ENCODE data around the gene GPBP1L1.
"Not testable (repeated sequence)": the region's sequence is repeated elsewhere in the genome, so short reads cannot be mapped to it uniquely, and the experiment has no call there.

Gene GPBP1L1

DNA sequence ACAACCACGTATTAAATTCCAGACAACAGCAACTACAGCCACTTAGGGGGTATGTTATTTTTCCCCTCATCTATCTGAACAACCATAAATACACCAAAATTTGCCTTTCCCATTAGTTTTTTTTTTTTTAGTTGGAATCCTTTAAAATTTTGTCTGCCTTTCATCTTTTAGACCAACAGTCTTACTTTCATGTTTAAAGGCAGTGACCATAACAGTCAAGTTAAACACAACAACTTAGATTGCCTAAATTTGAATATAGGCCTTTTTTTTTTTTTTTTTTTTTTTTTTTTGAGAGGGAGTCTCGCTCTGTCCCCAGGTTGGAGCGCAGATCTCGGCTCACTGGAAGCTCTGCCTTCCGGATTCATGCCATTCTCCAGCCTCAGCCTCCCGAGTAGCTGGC, 3.4 kb downstream of the GPBP1L1 start:
- DNase-seq (ENCODE audit: low read depth in 3 of 3), result no peak

DNA sequence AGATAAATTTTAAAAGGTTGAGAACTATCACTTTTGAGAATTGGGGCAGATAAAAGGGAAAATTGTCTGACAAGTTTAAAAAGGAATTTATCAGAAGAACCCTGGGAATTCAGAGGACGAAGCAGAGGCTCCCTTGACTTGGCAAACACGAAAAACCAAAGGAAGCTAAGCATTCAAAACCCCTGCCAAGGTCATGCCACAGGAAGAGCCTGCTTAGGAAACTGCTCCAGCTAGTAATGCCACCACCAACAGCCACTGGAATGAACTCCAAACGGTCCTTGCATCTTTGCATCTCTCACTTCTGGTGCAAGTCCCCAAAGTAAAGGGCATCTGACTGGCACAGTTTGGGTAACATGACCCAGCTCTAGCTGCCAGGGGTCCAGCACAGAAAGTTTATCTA, 7.2 kb downstream of the GPBP1L1 start:
- no peak for DNase-seq (ENCODE audit: low read depth in 3 of 3)

DNA sequence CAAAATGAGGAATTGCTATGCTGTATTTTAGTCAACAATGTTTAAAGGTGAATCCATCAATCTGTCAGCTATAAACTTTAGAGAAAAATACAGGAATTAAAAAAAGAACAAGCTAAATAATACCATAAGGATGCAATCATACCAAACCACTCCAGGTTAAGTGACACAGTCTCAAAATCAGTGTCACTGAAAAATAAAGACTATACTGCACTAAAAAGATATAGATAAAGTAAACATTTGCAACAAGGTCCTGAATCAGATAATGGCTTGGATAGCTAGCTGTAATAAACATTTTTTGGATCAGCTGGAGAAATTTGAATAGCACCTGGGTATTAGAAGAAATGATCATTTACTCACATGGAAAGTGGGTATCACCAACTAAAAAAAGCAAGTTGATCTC, 7.8 kb downstream of the GPBP1L1 start:
- DNase-seq (ENCODE audit: low read depth in 3 of 3), result no peak

DNA sequence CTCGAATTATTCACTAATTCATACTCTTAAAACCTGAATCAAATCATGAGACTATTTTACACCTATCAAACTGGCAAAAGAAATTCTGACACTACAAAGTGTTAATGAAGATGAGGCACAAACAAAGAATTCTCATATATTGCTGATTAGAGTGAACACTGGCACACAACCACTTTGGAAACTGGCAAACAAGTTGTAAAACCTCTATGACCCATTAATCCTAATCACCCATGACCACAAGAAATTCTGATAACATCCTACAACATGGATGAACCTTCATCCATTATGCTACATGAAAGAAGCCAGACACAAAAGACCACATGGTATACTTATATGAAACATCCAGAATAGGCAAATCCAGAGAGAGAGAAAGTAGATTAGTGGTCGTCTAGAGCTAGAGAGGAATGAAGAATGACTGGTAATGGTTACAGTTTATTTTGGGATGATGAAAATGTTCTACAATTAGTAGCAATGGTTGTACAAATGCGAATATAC, 8.5 kb downstream of the GPBP1L1 start:
- DNase-seq (ENCODE audit: low read depth in 3 of 3), result no peak

DNA sequence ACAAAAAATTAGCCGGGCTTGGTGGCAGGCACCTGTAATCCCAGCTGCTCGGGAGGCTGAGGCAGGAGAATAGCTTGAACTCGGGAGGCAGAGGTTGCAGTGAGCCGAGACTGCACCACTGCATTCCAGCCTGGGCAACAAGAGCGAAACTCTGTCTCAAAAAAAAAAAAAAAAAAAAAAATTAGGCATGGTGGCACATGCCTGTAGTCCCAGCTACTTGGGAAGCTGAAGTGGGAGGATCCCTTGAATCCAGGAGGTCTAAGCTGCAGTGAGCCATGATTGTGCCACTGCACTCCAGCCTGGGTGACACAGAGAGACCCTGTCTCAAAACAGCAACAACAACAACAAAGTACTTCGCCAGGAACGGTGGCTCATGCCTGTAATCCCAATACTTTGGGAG, 9.8 kb downstream of the GPBP1L1 start:
- not testable (repeated sequence) for DNase-seq (ENCODE audit: low read depth in 3 of 3)

DNA sequence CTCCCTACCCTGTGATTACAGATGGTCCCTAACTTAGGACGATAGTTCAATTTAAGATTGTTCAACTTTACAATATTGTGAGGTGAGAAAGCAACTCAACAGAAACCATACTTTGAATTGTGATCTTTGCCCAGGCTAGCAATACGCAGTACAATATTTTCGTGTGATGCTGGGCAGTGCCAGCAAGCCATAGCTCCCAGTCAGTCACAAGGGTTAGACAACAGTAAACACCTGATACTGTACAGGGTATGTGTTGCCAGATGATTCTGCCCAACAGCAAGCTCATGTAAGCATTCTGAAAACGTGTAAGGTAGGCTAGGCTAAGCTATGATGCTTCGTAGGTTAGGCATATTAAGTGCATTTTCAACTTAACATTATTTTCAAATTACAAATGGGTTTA, 11.9 kb downstream of the GPBP1L1 start:
- no peak for DNase-seq (ENCODE audit: low read depth in 3 of 3)

DNA sequence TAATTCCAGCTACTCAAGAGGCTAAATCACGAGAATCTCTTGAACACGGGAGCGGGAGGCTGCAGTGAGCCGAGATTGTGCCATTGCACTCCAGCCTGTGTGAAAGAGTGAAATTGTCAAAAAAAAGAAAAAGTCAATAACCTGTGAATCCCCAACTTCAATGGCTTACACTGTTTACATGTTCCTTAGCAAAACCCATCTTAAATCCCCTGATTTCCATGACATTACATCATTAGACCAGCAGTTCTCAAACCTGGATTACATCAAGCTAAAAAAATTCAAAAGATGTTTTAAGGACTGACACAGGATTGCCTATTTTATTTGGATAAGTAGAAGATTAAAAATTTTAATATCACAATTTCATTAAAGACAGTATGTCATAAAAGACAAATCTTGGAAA, 12.4 kb downstream of the GPBP1L1 start:
- no peak for DNase-seq (ENCODE audit: low read depth in 3 of 3)

DNA sequence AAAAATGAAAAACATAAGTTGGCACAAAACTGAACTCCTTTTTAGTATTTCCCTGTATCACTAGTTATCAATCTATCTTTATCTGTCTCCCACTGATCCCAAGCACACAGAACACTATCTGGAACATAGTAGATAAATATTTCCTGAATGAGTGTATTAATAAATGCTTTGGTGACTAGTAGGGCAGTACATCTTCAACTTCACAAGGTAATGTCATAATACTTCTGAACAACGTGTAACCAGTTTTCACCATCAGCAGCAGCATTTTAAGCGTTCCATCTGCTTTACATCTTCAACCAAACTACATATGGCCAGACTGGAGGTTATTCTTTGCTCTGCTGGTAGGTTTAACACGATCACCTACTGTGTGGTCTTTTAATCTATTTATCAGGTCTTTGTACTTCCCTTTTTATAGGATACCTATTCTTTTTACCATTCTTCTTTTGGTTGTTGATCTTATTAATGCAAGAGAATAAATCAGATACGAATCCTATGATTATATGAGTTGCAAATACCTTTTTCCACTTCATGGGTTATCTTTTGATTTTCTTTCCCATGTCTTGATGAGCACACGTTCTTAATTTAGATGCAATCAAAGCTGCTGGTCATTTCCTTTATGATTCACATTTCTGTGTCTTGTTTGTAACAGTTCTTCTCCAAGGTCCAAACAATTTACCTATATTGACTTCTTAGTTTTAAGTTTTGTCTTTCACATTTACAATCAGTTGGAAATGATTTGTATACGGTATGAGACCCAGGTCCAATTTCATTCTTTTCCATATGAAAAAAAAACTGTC, 16.3 kb downstream of the GPBP1L1 start:
- no peak for DNase-seq (ENCODE audit: low read depth in 3 of 3)

DNA sequence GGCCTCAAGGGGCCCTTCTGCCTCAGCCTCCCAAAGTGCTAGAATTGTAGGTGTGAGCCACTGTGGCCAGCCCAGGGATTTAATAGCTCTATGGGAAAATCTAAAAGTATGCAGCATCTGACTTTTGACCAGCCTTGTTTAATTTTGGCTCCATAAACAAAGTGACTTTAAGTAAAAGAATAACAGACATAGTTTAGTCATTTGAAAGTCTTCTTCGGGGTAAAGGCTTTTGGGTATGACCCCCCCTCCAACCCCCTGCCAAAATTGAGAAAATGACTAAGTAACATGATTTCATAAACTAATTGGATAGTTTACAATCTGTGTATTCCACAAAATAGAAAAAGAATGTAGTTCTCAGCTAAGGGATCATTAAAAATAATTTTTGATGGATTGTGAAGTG, 17.0 kb downstream of the GPBP1L1 start:
- DNase-seq (ENCODE audit: low read depth in 3 of 3), result no peak

DNA sequence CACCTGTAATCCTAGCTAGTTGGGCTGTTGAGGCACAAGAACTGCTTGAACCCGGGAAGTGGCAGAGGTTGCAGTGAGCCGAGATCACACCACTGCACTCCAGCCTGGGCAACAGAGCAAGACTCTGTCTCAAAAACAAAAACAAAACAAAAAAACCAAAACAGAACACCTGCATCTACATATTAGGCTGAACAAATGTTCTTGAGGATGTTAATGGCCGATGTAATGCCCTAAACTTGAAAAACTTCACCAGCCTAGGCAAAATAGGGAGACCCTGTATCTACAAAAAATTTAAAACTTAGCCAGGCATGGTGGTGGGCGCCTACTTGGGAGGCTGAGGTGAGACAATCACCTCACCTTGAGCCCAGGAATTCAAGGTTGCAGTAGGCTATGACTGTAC, 17.8 kb downstream of the GPBP1L1 start:
- DNase-seq (ENCODE audit: low read depth in 3 of 3), result no peak

DNA sequence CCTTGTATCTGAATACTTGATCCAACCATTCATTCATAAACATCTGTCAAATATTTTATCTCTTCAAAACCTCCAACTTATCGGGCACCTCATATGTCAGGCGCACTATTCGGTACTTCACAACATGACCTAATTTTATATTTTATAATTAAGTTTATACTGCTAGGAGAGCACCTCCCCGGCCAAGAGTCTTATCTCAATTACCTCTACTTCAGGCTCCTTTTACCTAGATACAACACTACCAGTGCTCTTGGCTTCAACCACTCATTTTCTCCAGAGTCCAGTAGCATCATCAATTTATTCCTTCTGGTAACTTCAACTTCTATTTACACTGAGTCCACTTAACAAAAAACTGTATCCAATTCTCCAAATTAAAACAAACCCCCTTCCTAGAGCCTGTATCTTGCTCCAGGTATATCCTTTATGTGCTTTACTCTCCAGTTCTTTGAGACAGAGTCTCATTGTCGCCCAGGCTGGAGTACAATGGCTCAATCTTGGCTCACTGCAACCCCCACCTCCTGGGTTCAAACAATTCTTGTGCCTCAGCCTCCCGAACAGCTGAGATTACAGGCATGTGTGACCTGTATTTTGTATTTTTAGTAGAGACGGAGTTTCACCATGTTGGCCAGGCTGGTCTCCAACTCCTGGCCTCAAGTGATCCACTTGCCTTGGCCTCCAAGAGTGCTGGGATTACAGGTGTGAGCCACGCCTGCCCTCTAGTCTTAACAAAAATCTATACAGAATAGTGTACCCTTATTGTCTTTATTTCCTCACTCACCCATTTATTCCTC, 18.8 kb downstream of the GPBP1L1 start:
- DNase-seq (ENCODE audit: low read depth in 3 of 3), result no peak

DNA sequence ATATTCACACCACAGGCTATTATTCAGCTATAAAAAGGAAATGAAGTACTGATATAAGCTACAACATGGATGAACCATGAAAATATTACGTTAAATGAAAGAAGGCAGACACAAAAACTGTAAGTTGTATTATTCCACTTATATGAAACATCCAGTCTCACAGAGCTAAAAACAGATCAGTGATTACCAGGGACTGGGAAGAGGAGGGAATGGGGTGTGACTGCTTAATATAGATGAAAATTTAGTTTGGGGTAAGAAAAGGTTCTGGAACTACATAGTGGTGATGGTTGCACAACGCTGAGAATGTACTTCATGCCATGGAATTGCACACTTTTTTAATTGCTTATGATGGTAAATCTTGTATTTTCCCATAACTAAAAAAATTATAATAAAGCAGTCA, 19.5 kb downstream of the GPBP1L1 start:
- no peak for DNase-seq (ENCODE audit: low read depth in 3 of 3)

DNA sequence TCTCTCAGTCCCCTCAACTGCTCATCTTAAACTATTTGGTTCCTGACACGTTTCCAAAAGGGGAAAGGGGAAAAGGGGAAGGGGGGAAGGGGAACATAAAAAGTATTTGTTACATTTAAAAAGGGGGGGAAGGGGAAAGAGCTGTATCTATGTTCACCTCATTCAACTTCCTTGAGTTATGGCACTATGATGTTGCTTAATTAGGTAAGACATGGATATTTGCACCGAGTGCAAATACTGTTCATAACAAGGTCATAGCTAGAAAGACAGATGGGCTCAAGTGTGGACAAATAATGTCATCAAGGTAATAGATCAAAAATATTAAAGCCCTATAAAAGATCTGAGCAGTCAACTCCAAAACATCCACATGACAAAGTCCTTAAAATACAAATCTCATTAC, 26.0 kb downstream of the GPBP1L1 start:
- no peak for DNase-seq (ENCODE audit: low read depth in 3 of 3)

DNA sequence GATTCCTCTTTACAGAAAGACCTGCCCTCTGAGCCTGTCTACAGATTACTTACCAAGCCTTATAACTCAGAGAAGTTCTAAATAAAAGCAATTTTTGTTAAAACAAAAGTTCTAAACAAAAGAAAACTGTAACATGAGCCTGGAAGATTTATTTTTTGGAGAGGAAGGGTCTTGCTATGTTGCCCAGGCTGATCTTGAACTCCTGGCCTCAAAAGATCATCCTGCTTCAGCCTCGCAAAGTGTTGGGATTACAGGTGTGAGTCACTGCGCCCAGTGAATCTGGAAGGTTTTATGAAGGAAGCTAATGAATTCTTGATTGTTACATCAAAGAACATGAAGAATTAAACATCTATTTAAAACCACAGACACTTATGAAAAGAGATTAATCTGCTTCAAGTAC, 27.1 kb downstream of the GPBP1L1 start:
- DNase-seq (ENCODE audit: low read depth in 3 of 3), result no peak

DNA sequence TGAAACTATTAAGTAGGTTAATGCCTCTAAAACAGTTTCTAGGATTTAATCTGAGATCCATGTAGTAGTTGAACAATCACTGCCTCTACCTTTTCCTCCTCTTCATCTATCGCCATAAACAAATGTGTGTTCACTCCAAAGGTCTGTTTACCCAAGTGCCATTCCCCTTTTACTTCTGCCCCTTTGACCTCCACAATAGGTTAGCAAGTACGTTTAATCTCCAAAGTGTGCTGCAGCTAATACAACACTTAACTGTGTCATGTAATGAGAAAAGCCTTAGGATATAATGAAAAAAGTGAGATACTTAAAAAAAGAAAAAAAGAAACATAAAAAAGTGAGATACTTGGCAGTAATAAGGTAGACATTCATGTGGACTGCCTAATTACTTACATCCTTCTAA, 28.2 kb downstream of the GPBP1L1 start:
- DNase-seq (ENCODE audit: low read depth in 3 of 3), result no peak

DNA sequence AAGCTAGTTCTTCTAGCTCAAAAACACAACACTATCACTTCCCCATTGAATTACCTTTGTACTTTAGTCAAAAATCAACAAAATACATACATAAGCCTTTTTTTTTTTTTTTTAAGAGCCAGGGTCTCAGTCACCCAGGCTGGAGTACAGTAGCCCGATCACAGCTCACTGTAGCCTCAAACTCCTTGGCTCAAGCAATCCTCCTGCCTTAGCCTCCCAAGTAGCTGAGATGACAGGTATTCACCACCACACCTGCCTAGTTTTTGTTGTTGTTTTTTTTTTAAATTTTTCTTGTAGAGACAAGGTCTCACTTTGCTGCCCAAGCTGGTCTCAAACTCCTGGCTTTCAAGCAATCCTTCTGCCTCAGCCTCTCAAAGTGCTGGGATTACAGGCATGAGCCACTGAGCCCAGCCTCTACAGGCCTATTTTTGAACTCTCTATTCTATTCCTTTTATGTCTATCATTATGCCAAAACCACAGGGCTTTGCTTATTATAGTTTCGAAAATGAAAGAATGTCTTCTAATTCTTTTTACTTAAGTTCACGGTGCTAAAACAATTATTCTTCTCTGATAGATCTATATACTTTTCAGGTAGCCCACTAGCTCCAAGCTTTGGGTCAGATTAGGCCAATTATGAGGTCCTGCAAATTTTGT, 29.6 kb downstream of the GPBP1L1 start:
- no peak for DNase-seq (ENCODE audit: low read depth in 3 of 3)

DNA sequence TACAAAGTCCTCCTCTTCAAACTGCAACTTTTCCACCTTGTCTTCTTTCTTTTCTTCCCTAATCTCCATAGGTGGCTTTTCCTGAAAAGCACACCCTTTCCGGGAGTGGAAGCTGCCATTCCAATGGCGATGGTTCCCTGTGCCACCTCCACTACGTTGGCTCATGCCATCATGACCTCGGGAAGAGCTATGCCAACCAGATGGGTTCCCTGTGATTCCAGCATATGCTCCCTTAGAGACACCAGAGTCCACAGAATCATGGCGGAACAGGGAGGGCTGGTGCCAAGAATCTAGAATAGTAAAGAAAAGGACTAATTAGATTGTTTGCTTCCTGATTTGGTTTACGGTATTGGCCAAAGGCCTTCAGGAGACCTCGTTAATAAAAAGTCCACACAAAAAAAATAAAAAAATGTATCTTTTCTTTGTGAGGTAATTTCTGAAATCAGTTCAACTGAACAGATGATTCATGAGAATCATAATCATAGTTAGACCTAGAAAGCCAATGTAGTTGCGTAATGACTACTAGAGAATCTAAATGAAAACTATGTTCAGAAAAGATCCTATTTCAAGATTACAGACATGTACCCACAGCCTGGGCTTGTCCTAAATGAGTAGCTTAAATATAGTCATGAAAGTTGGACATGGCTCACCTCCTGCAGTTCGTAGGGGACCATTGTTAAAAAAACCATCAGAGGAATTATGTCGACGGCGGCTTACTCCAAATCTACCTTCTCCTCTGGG, 31.6 kb downstream of the GPBP1L1 start:
- no peak for DNase-seq (ENCODE audit: low read depth in 3 of 3)

DNA sequence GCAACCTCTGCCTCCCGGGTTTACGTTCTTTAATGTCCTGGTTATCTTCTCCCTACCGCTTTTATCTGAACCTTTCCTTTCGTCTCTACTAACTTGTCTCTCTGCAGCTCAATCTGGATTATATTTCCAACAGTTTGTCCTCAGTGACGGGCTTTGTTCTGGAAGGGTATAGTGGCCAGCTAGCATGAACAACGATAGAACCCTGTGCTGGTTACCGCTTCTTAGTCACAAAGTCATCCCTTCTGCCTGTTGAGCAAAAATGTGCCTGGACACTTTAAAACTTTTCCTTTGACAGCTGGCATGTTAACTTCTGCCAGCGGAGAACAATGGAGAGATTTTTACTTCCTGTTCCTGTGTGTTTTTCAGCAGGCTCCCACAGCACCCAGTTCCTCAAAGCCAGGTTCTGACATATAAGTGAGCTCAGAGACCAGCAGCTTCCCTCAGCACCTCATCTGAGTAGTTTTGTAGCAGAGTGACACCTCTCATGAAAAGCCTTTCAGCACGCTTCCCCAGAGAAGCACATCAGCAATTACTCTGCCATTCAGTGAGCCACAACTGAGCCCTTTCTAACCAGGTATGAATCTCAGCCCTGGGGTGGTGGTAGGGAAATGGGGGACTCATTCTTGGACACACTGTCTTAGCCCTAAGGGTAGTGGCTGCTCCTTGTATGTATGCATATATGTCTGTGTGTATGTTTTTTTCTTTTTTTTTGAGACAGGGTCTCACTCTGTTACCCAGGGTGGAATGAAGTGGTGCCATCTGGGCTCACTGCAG, 38.9 kb downstream of the GPBP1L1 start:
- DNase-seq (ENCODE audit: low read depth in 3 of 3), result no peak

DNA sequence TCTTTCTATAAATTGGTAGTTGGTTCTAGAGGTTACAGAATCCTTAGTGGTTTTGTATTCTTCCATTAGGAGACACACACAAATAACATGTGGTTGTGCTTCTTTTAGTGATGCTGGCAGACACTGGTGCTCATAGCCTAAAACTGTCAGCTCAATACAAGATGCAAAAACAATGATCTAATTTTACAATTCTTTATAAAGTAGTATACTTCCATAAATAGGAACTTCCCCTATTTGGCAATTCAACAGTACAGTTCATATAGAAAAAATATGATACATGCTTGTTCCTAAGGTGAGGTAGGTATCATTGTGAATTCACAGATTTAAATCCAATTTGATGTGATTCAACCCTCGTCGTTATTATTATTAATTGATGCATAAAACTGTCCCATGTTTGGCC, 41.7 kb downstream of the GPBP1L1 start:
- no peak for DNase-seq (ENCODE audit: low read depth in 3 of 3)

DNA sequence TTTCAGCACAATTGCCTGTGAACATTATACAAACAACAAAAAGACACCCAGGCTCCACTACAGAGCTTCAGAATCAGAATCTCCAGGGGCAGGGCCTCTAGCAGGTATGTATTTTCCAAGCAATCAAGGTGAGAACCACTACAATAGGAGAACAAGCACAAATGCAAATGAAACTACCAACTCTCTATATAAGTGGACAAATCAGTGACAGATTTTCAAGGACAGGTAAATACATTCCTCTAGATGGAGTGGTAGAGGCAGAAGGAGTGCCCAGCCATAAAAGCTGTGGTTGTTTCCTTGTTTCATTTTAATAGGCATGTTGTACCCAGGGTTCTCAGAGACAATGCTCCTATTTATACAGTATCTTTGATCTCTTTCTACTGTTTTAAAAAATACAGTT, 42.4 kb downstream of the GPBP1L1 start:
- DNase-seq (ENCODE audit: low read depth in 3 of 3), result no peak

DNA sequence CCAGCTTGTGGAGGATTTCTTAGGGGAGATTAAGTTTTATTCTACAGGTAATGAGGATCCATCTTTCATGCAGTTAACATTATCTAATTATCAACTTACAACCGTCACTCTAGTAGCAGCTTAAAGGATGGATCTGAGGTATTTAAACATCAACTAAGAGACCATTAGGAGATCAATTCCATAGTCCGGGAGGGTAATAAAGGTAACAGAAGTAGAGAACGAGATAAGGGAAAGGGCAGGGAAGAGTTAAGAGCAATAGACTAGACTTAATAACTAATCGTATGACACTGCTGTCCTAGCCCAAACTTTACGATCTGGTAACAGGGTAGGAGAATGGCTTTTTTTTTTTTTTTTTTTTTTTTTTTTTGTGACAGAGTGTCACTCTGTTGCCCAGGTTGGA, 43.0 kb downstream of the GPBP1L1 start:
- no peak for DNase-seq (ENCODE audit: low read depth in 3 of 3)

All from stimulated activated CD4-positive, alpha-beta T cell treated with anti-CD3 and anti-CD28 coated beads, TNF-alpha, amount 100 ng/mL, for 24 hours (primary cell).